GM12878 (cell line): ENCODE results near the gene AGXT. TPM values are rescaled to one million over a fixed set of nuclear protein-coding genes. Genes with fewer than 3 reads are reported as not detected.

ENCODE experiments used
- ATAC-seq: fragments of 200-7000 bp; cut with Tn5 transposase; 3 replicates; pipeline ENCODE4 v1.9.1; 2020; ENCODE audit warnings: mild to moderate bottlenecking, moderate library complexity
- BruUV-seq: library from RNA; stranded (reverse); fragments of 400-500 nt; replicated peaks from 2 replicates; lab custom pipeline; 2021; lab: Mats Ljungman, UMichigan
- CTCF ChIA-PET: fragments of 300-600 bp; sonication (Branson Sonifier 250); formaldehyde crosslinking; extraction: SDS; loops from one replicate; lab custom pipeline; 2021; ENCODE audit warnings: inconsistent platforms; lab: Yijun Ruan, JAX
- POLR2A ChIA-PET: fragments of 350-600 bp; formaldehyde crosslinking; extraction: SDS; loops from one replicate; lab custom pipeline; 2021; ENCODE audit warnings: inconsistent platforms; lab: Charles Lee
- RAD21 ChIA-PET: fragments of 300-600 bp; sonication (Branson Sonifier 250); formaldehyde crosslinking; loops from one replicate; lab custom pipeline; 2023; ENCODE audit warnings: antibody characterized with exemption; ENCODE audit not compliant: unreplicated experiment; lab: Charles Lee
- SMC1A ChIA-PET: fragments of 300-600 bp; sonication (Branson Sonifier 250); formaldehyde crosslinking; loops from one replicate; lab custom pipeline; 2023; ENCODE audit not compliant: unreplicated experiment, uncharacterized antibody; lab: Charles Lee
- DNase-seq: peaks from one replicate; pipeline ENCODE4 v3.0.0-alpha.2; 2011; ENCODE audit warnings: low read depth, low spot score
- FAIRE-seq: peaks from 3 replicates; lab custom pipeline; 2011; peaks lifted over from hg19 to GRCh38; lab: Jason Lieb, UNC
- H2AFZ ChIP-seq: 2 replicates; pipeline ENCODE4 v1.6.0; 2011; ENCODE audit warnings: low read depth, low read length, control low read depth; ENCODE audit not compliant: control insufficient read depth
- H3K27ac ChIP-seq: 2 replicates; pipeline ENCODE4 v1.5.1; 2011; ENCODE audit warnings: control low read depth; ENCODE audit not compliant: control insufficient read depth, insufficient read depth
- H3K27me3 ChIP-seq, 2 experiments: replicated peaks in 1 of 2; 2 replicates each; pipeline versions ENCODE4 v1.6.0 to v1.6.1; 2011; ENCODE audit warnings: low read length in 1 of 2; ENCODE audit not compliant: control insufficient read depth in 2 of 2, insufficient read depth in 2 of 2
- H3K36me3 ChIP-seq, 2 experiments: 2 replicates each; pipeline ENCODE4 v1.5.1; 2011; ENCODE audit warnings: low read length in 1 of 2; ENCODE audit not compliant: control insufficient read depth in 2 of 2, insufficient read depth in 2 of 2
- H3K4me1 ChIP-seq: 2 replicates; pipeline ENCODE4 v1.6.1; 2011; ENCODE audit warnings: mild to moderate bottlenecking, low read length, moderate library complexity, mixed read lengths; ENCODE audit not compliant: control insufficient read depth, insufficient read depth
- H3K4me2 ChIP-seq: 2 replicates; pipeline ENCODE4 v1.6.0; 2011; ENCODE audit warnings: control low read depth; ENCODE audit not compliant: control insufficient read depth, insufficient read depth
- H3K4me3 ChIP-seq: fragments of 200-600 bp; sonication (generic); 2 replicates; pipeline ENCODE4 v1.5.1; 2016
- H3K79me2 ChIP-seq: 2 replicates; pipeline ENCODE4 v1.6.0; 2011; ENCODE audit warnings: low read length; ENCODE audit not compliant: control insufficient read depth, insufficient read depth
- H3K9ac ChIP-seq: 2 replicates; pipeline ENCODE4 v1.8.0; 2011; ENCODE audit warnings: low read length, control low read depth, mixed read lengths; ENCODE audit not compliant: control insufficient read depth, insufficient read depth
- H3K9me3 ChIP-seq: replicated peaks from 3 replicates; pipeline ENCODE4 v1.5.1; 2011; ENCODE audit warnings: mild to moderate bottlenecking, low read length; ENCODE audit not compliant: control insufficient read depth, insufficient read depth
- H4K20me1 ChIP-seq: 2 replicates; pipeline ENCODE4 v1.6.0; 2011; ENCODE audit not compliant: control insufficient read depth, insufficient read depth
- BCL11A ChIP-seq: IDR thresholded peaks from 2 replicates; pipeline ENCODE4 v1.6.1; 2011; ENCODE audit warnings: low read depth, low read length
- CBX5 ChIP-seq: sonication (generic); IDR thresholded peaks from 2 replicates; pipeline ENCODE4 v1.6.1; 2016; ENCODE audit warnings: low read depth, moderate library complexity, mild to moderate bottlenecking, inconsistent platforms
- MEF2A ChIP-seq: IDR thresholded peaks from 2 replicates; pipeline ENCODE4 v1.6.1; 2011; ENCODE audit warnings: low read depth, mild to moderate bottlenecking, low read length, moderate library complexity; ENCODE audit not compliant: insufficient read depth
- NR2F1 ChIP-seq: fragments of 450-650 bp; conservative IDR thresholded peaks from 2 replicates; pipeline ENCODE4 v1.6.1; 2017; ENCODE audit warnings: mild to moderate bottlenecking
- PAX5 ChIP-seq: IDR thresholded peaks from 2 replicates; pipeline ENCODE4 v1.6.1; 2011; ENCODE audit warnings: low read depth, low read length, borderline replicate concordance
- ZNF217 ChIP-seq: fragments of 450-650 bp; IDR thresholded peaks from 2 replicates; pipeline ENCODE4 v1.6.1; 2017; ENCODE audit warnings: antibody characterized with exemption, mild to moderate bottlenecking
- ZNF622 ChIP-seq: fragments of 450-650 bp; IDR thresholded peaks from 2 replicates; pipeline ENCODE4 v1.6.1; 2017; ENCODE audit warnings: mild to moderate bottlenecking, inconsistent platforms
- WGBS: methylation state at CpG from one replicate; pipeline ENCODE4 v1.1.6; 2016; ENCODE audit warnings: low lambda C conversion rate; ENCODE audit not compliant: insufficient replicate concordance, insufficient coverage; ENCODE audit errors: missing lambda C conversion rate; 5-methylcytosine and 5-hydroxymethylcytosine counted together
- in situ Hi-C: fragments of 300-500 bp; cut with MboI; formaldehyde crosslinking; loops from 9 replicates; pipeline ENCODE4 v1.14.3; 2018; ENCODE audit warnings: mixed read lengths
- intact Hi-C: fragments of 100-400 bp; cut with micrococcal nuclease; formaldehyde crosslinking; loops from one replicate; pipeline ENCODE4 v1.14.2; 2022; ENCODE audit not compliant: unreplicated experiment
- polyA plus RNA-seq, 11 experiments: library from polyadenylated mRNA; depleted of rRNA in 4 of 11; unstranded in 6 of 11; stranded (reverse) in 5 of 11; fragments of >200 nt; fragmentation: Nextera tagmentation in 4 of 11; fragmentation: Illumina TruSeq in 1 of 11; extraction: Ambion mirVana in 4 of 11; extraction: Trizol in 1 of 11; gene quantifications; 1 replicate in 1 of 11; 2 replicates in 10 of 11; pipeline versions ENCODE4 v1.2.1 to v1.2.3, GENCODE V29; 2011 to 2016; ENCODE audit warnings: inconsistent platforms in 2 of 11, missing spikeins in 2 of 11, low read depth in 1 of 11
- total RNA-seq, 4 experiments: library from RNA; depleted of rRNA in 3 of 4; stranded (reverse); fragments of >200 nt in 3 of 4; fragmentation: Illumina TruSeq in 1 of 4; extraction: Trizol in 1 of 4; gene quantifications; 2 replicates each; pipeline versions ENCODE4 v1.2.1 to v1.2.3, GENCODE V29; 2013 to 2021

AGXT gene
- total and polyA plus RNA-seq, 10 of the 15 experiments (the other 5 are each of a cell fraction or from before 2014, with no cell fraction given), result 0.18 TPM; not detected in 9

DNA sequence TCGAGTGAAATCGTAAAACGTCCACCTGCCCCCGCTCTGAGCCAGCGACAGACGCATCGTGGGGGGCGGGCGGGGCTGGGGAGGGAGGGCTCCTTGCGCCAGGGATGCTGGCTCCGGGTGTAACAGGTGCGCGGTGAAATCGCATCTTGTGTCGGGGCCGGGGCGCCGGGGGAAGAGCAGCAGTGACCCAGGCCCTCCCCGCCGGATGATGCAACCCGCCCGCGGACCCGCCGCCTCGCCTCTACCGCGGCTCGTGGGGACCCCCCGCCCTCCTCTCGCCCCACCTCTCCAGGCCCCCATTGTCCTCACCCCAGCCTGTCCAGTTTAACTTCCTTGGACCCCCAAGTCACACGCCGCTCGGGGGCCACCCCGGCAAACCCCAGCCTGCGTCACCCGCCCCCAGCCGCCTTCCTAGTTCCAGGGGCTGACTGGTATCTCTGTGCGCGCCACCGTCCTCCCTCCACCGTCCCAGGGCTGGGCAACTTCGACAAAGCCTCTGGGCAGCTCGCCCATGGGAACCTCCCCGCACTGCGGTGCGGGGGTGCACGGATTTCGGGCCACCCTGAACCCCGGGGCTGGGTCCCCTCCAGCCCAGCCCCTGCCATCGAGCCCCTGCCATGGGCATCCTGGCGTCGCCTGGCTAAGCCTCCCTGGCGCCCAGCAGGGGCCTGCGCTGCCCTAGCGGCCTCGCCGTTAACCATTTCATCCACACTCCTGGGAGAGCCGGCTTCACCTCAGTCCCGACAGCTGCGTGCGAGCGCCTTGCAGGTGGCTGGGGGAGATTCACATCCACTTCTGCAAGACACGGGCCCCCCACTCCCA lies 47.8 kb upstream of the AGXT start:
- Histone ChIP-seq H3K4me1 (no peaks in the 10 kb centered on the region), H3K27ac (no peak overlapping the region), H4K20me1 (no peaks in the 10 kb centered on the region), H3K4me3 (no peak overlapping the region), H3K79me2 (no peaks in the 10 kb centered on the region), H3K4me2 (no peak overlapping the region), H2AFZ (no peak overlapping the region), H3K9ac (no peak overlapping the region), H3K9me3 (no peaks in the 10 kb centered on the region; the same call in 2 of the 3 replicates), H3K36me3 (no peaks in the 10 kb centered on the region), H3K27me3 (peaks cover 10 to 13% of the 10 kb centered on the region in 2 experiments)
- POLR2A ChIA-PET, result no interaction called here
- TF ChIP-seq MEF2A (no peak), ZNF217 (no peak), PAX5 (no peak), ZNF622 (no peak), NR2F1 (no peak)
- SMC1A ChIA-PET, result interaction anchor here (0.6 kb wide), 1 partner anchor 39 kb away, joined by 3 read pairs; no protein-coding TSS in a partner anchor
- DNase-seq, result no peak
- FAIRE-seq, result no peak
- RAD21 ChIA-PET, result no interaction called here
- BruUV-seq, result no TSS peak
- intact Hi-C loops (no loop called here), in situ Hi-C loops (no loop called here)
- ATAC-seq, result no peak
- CTCF ChIA-PET, result interaction anchor here (1.1 kb wide), 1 partner anchor 20 kb away, joined by 3 read pairs; no protein-coding TSS in a partner anchor
- 22% methylated on average over 32 of the region's 64 CpGs for WGBS

DNA sequence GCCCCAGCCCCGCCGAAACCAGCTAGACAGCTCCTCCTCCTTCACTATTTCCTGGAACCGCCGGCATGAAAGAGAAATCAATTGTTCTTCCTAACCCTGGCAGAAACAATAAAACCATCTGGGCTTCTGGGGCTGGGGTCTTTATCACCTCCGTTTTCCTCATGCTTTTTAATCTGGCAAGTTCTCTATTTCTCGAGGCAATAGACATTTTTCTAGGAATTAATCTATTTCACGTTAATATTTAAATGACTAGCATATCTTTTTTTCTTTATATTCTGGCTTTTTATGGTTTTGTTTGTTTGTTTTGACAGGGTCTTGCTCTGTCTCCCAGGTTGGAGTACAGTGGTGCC lies 47.2 kb upstream of the AGXT start:
- Histone ChIP-seq H3K4me3 (no peak overlapping the region), H3K9ac (no peak overlapping the region), H4K20me1 (no peaks in the 10 kb centered on the region), H3K9me3 (no peaks in the 10 kb centered on the region; the same call in 2 of the 3 replicates), H3K4me1 (no peaks in the 10 kb centered on the region), H3K27ac (no peak overlapping the region), H3K4me2 (no peak overlapping the region), H3K79me2 (no peaks in the 10 kb centered on the region), H2AFZ (no peak overlapping the region), H3K27me3 (peaks cover 10 to 13% of the 10 kb centered on the region in 2 experiments), H3K36me3 (no peaks in the 10 kb centered on the region)
- 25% methylated on average over 7 of the region's 7 CpGs for WGBS
- CTCF ChIA-PET, result interaction anchor here (1.1 kb wide), 1 partner anchor 19 kb away, joined by 3 read pairs; no protein-coding TSS in a partner anchor
- ATAC-seq (no peak), FAIRE-seq (no peak), DNase-seq (no peak)
- intact Hi-C loops, result no loop called here
- TF ChIP-seq BCL11A (no peak), CBX5 (no peak)
- SMC1A ChIA-PET, result interaction anchor here (0.6 to 0.7 kb wide), 2 partner anchors 19 to 40 kb away, joined by 3 read pairs; no protein-coding TSS in a partner anchor
- in situ Hi-C loops, result no loop called here
- POLR2A ChIA-PET, result no interaction called here
- RAD21 ChIA-PET, result no interaction called here
- no TSS peak for BruUV-seq
